ENCODE data around the gene USP31.

Gene USP31

GRCh38 chr16:23055481-23055880, 93.8 kb downstream of the USP31 start:
- no peak for DNase-seq

DNA sequence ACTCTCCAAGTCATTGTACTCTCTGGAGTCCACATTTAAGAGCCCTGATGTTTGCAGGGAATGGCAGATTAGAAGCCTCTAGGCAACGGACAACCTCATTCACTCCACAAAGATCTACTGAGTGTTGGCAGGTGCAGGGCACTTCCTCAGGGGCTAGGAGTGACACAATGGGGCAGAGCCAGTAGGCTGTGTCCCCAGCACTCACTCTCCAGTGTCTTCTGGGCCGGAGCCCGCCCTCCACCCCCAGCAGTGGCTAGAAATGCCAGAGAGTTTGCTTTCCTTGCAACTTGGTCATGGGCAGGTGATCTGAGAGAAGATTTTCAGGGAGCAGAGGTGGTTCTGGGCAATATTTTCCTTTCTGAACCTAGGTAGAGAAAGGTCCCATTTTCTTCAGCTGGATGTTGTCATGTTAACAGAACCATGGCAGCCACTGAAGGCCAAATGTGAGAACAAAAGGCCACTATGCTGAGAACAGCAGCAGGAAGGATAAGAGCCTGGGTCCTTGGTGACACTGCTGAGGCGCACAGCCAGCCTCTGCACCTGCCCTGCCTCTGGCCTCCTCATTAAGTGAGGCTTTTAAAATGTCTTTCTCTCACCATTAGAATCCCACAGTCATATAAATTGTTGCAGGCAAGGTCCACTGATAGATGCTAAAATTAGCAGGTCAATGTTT, 96.2 kb downstream of the USP31 start:
- no peak for DNase-seq

- DNase-seq: no peak
Observed at GRCh38 chr16:23052221-23052620, 97.0 kb downstream of the USP31 start.

DNA sequence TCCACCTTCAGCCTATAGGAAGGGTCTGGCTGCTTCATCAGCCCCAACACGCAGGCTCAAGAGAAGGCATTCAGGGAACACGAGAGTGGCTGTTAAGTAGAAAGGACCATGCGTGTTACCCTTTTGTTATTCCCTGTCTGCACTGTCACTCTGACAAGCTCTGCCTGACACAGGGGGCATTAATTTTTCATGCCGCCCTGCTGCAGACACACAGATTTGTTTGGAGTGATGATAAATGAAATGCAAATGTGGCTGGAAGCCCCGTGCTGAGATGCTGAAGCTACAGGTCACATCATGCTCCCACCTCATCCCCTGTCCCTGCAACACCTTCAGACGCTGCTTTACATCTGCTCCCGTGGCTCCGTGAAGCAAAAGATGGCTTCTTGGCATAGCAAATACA, 97.7 kb downstream of the USP31 start:
- DNase-seq: no peak

DNA sequence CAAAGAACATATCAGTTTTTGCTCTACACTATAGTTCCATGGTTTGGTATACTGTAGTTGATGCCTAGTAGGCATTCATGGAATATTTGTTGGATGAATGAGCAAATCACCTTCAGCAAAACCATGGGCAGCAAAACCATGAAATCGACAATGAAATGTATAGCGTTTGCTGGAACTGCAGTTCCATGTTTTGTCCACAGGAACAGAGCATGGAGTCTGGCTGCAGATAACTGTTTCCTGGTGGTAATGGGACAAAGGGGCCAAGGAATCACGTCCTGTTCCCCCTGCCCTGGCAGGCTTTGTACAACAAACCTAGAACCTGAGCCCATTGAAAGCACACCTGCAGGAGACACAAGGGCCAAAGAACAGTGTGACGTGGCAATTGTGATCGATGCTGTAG, 101.1 kb downstream of the USP31 start:
- DNase-seq: no peak

GRCh38 chr16:23045025-23045424, 104.2 kb downstream of the USP31 start:
- no peak for DNase-seq

GRCh38 chr16:23040246-23040645, 109.0 kb downstream of the USP31 start:
- no peak for DNase-seq

GRCh38 chr16:23039118-23039517, 110.1 kb downstream of the USP31 start:
- DNase-seq: no peak

DNA sequence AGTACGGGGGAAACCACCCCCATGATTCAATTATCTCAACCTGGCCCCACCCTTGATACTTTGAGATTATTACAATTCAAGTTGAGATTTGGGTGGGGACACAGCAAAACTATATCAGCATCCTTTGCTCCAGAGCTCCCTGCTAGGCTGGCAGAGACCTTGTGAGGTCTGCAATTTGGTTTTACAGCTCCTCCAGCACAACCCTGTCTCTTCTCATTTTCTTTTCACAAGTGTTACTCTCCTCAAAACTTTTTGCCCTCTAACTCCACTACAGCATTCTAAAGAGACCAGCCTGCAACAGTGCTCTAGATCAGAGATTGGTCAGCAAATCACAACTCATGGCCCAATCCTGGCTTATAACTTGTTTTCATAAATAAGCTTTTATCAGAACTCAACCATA, 114.0 kb downstream of the USP31 start:
- DNase-seq: no peak

GRCh38 chr16:23031508-23032098, 117.6 kb downstream of the USP31 start:
- no peak for DNase-seq

- DNase-seq: no peak
Observed at GRCh38 chr16:23029733-23030420, 119.4 kb downstream of the USP31 start.

DNA sequence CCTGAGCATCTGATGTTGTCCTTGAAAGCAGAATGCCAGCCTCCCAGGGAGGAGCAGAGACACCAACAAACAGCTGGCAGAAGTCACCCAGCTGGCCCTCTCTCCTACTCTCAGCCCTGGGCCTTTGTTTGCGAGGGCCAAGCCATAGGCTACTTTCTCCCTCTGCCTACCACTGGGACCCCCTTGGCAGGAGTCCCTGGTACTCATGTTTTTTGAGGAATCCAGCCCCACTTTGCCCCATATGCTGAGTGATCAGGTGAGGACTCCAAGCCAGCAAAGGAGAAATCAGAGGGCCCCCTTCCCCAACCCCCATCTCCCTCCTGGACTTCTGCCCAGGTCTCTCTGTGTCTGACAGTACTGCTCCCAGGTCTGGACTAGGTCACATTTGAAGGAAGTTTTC, 121.9 kb downstream of the USP31 start:
- no peak for DNase-seq

DNA sequence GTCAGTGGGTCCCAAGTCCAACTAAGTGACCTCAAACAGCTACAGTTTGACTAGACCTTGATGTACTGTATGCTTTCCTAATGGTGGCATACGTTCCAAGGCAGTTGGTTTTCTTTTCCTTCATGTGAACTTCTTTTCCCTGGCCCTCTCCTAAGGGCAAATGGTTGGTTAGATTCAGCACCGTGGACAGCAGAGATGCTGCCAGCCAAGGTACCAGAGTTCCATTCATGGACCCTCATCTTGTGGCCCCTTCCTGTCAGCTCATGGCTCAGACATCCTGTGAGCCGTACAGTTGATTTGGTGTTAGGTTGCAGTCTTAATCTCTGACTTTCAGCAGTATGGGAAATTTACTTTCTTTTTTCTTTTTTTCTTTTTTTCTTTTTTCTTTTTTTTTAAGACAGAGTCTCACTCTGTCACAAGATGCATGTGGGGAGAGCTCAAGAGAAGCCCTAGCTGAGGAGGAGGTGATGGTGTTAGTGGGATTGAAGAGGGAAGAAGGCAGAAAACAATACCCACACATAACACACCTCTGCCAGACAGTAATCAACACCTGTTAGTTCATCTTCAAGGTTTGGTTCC, 122.4 kb downstream of the USP31 start:
- DNase-seq: no peak

GRCh38 chr16:23025692-23026307, 123.5 kb downstream of the USP31 start:
- DNase-seq: no peak

GRCh38 chr16:23024044-23024443, 125.2 kb downstream of the USP31 start:
- no peak for DNase-seq

DNA sequence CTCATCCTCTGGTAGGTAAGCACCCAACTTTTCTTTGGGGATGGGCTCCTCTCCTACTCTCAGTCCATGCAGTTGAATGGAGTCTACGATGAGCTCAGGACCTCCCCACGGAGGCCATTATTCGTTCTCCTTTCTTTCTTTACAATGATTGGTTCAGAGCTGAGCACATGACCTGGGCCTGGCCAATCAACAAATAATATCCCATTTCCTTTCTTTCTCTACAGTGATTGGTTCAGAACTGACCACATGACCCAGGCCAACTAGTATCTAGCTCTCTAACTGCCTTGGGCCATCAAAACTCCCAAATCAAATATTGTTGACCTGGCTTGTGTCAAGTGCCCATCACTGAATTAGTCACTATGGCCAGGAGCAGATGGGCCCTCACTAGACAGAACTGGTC, 129.2 kb downstream of the USP31 start:
- DNase-seq: no peak

DNA sequence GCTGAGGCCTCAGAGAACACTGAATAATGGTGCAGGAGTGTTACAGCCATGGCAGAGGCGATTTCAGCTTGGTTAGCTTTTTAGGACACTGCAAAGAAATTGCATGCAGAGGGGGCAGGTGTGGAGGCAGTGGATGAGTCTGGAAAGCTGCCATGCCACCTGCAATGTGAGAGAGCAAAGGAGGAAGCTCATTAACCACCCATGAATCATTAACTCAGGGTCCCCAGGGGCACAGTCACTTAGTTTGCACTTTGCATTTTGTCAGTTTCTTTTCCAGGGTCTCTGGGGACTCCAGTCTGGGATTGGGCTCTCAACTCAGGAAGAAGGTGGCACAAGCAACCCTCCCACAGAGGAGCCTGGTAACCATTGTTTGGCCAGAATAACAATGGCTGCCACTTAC, 132.9 kb downstream of the USP31 start:
- DNase-seq: no peak

GRCh38 chr16:23015580-23015979, 133.7 kb downstream of the USP31 start:
- no peak for DNase-seq

DNA sequence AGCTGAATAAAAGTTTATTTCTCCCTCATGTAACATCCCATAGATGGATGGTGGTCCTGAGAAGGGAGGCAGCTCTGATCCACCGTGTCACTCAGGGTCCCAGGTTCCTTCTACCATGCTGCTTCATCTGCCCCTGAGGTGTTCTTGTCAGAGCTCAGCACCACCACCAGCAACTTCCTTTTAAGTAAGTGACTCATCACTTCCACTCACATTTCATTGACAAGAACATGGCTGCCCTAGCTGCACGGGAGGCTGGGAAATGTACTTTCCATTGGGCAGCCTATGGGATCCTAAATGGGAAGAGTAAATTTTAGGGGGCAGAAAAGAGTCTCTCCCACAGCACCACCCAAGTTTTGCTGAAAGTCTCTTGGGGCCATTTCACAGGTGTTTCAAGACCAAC, 134.7 kb downstream of the USP31 start:
- no peak for DNase-seq
